SK-MEL-5 (cell line): ENCODE measurements around the gene RAPGEF1. TPM values are rescaled to one million over a fixed set of nuclear protein-coding genes. Genes with fewer than 3 reads are reported as not detected.
A peak's percentile ranks its signal among the peaks of the same experiment; 100 is the strongest.
"Not testable (repeated sequence)": the region's sequence is repeated elsewhere in the genome, so short reads cannot be mapped to it uniquely, and the experiment has no call there.

Source experiments
- DNase-seq: peaks from one replicate; pipeline ENCODE4 v3.0.0-alpha.2; 2016; ENCODE audit warnings: low read depth, low spot score
- in situ Hi-C: cut with HindIII; loops from 2 replicates; pipeline ENCODE4 v1.10.0; 2016; ENCODE audit warnings: low sequenced_read_pairs, high pct_unique_total_duplicates, low pct_unique_long_range_greater_than_20kb
- total RNA-seq: library from RNA; depleted of rRNA; stranded (reverse); fragments of >200 nt; shearing (Covaris generic); gene quantifications from 2 replicates; pipeline ENCODE4 v1.2.3, GENCODE V29; 2014

The RAPGEF1 gene
- total RNA-seq, 1 experiment from 2014 or later = 34.2 TPM

- in situ Hi-C loops = no loop called here
These were observed 67.4 kb downstream of the RAPGEF1 start for GRCh38 chr9:131672451-131672850.

GRCh38 chr9:131671133-131671520 lies 68.7 kb downstream of the RAPGEF1 start:
- in situ Hi-C loops = no loop called here
- no peak for DNase-seq

More at GRCh38 chr9:131672451-131672850, 67.4 kb downstream of the RAPGEF1 start:
- no peak for DNase-seq

GRCh38 chr9:131670247-131671132 lies 69.4 kb downstream of the RAPGEF1 start:
- in situ Hi-C loops = no loop called here
- no peak for DNase-seq

DNA sequence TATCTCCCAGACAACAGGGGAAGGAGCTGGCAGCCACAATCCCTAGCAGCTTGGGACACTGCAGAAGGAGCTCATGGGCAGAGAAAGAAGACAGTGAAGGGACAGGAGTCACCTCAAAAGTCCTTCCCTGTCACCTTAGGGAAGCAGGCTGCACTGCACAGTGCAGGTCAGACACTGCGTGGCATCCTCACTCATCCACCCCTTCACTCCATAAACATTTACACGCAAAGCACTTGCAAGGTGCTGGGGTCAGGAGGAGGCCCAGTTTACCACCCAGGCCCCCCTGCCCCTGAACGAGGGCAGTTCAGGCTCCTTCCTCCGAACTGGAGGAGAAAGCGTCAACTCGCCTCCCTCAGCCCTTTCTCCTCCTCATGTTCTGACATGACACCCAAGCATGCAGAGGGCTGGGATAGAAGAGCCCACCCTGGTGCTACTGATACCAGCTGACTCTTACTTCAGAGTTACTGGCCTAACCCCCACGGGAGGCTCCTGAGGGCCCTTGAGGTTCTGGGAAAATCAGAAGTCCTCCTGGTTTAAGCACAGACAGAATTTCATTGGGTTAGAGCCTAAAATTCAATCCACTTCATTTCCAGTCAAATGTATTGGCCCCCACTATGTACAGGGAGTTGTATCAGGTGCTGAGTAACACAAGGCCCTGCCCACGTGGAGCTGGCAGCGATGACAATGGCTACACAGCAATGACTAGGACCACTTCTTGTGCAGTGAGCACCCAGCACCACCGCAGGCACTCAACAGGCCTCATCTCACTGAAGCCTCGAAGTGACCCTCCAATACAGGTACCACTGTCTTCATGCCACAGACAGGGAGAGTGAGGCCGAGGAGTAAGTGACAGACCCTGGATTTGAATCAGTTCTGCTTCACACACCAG lies 70.4 kb downstream of the RAPGEF1 start:
- in situ Hi-C loops = no loop called here
- no peak for DNase-seq

GRCh38 chr9:131668439-131669268 lies 71.2 kb downstream of the RAPGEF1 start:
- DNase-seq = no peak
- in situ Hi-C loops = no loop called here

- in situ Hi-C loops = no loop called here
- no peak for DNase-seq
These were observed 71.8 kb downstream of the RAPGEF1 start for GRCh38 chr9:131668057-131668438.

GRCh38 chr9:131667576-131667975 lies 72.3 kb downstream of the RAPGEF1 start:
- no peak for DNase-seq
- in situ Hi-C loops = no loop called here

GRCh38 chr9:131666774-131667173 lies 73.1 kb downstream of the RAPGEF1 start:
- in situ Hi-C loops = no loop called here
- DNase-seq = no peak

DNA sequence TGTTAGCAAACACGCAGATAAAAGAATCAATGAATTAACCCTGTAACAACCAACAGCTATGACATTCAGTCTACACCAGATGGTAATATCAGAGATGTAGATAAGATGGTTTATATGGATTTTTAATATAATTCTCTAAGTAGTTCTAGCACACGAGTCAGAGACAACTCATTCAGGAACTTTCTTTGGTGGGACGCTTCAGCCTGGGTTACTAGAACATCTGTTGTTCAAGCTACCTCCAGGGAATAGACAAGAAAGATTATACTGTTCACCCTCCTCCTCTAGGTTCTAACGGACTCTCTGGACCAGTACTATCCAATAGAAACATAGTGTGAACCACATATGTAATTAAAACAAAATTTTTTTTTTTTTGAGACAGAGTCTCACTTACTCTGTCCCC lies 73.8 kb downstream of the RAPGEF1 start:
- in situ Hi-C loops = no loop called here
- no peak for DNase-seq

DNA sequence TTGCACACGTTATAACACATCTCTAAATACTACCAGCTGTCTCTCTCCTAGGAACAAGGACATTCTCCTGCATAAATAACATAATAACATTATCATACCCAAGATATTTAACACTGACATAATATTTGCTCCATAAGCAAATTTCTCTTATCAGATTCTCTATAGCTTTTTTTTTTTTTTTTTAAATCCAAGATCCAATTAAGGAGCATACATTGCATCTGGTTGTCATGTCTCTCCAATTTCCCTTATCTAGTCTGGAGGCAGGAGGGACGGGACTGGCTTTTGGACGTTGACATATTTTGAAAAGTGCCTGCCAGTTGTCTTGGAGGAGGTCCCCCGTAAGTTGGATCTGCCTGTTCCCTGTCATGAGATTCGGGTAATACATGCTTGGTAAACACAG lies 76.6 kb downstream of the RAPGEF1 start:
- DNase-seq = no peak
- in situ Hi-C loops = no loop called here

DNA sequence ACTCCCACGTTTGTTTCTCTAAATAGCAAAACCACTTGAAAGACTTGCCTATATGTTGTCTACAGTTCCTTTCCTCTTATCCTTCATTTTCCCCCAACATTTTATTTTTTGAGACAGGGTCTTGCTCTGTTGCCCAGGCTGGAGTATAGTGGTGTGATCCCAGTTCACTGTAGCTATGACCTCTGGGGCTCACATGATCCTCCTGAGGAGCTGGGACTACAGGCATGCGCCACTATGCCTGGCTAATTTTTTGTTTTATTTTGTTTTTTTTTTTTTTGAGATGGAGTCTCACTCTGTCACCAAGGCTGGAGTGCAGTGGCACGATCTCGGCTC lies 77.6 kb downstream of the RAPGEF1 start:
- DNase-seq, in situ Hi-C loops: not testable (repeated sequence)

DNA sequence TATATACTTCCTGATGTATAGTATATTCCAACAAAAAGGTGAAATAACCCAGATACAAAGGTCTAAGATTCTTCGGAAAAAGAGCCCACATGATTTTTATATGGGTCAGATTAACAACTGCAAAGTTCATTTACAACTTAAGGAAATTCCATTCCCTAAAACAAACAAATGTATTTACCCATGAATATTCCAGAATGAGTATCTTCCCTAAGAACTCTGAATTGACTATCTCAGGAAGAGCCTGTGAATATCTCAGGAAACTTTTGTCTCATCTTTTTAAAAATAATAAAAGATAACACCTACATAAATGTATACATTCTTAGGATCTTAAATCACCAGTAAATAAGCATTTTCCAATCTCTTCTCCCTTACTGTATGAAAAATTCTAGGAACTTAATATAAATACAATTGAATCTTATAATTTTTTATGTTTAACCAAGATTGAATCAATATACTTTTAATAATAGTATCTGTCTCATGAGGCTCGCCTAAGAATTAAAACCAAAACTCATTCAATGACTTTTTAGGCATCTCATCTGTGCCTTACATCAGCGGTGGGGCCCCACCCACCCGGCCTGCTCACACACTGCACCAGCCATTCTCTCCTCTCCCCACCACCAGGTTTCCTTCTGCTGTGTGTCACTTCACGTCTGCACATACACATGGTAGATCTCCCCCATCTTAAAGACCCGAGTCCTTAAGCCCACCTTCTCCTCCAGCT lies 78.1 kb downstream of the RAPGEF1 start:
- in situ Hi-C loops = no loop called here
- DNase-seq = no peak

- DNase-seq = peak; percentile 98
These were observed 79.1 kb downstream of the RAPGEF1 start for GRCh38 chr9:131660466-131661405.

DNA sequence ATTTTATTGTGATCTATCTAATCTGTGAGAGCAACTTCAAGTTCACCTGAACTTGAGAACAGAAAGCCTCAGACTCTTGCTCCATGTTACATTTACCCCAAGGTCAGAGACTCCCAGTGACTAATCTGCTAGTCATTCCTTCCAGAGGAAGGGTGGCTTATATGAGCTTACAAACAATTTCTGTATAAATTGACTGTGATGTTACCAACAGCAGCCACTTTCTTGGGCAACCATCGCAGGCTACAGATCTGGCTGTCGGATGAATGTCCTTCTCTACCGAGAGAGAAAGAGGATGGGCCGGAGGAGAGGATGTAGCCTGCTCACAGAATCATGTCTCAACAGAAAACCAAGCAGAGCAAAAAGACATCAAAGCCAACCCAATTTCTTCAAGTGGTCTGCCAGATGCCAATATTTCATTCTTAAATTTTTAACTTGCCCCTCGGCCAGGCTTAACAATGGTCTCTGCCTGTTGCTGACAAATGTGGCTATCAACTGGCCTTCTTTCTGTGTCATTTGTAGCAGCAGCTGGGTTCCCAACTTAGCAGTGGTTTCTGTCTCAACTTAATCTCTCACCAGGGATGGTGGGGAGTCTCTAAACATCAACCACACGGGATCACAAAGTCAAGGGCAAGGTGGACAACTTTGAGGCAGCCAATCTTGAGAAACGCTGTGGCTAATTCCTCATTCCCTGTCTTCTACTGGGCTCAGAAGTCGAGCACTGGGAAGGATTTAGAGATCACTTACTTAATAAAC lies 81.3 kb downstream of the RAPGEF1 start:
- in situ Hi-C loops = no loop called here
- DNase-seq = no peak

More at GRCh38 chr9:131660466-131661405, 79.1 kb downstream of the RAPGEF1 start:
- in situ Hi-C loops = no loop called here

DNA sequence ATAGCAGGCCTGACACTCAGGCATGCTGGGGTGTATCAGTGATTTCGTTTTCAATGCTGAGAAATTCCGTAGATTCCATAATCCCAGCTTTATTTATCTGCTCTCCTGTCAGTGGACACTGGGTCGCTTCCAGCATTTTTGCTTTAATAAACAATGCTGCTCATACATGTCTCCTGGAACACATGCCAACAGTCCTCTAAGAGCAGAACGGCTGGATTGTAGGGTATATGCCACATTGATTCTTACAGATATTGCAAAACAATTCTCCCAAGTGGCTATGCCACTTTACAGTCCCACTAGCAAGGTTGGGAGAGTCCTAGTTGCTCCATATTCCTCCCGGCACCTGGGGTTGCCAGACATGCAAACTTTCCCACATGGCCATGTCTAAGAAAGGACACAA lies 81.9 kb downstream of the RAPGEF1 start:
- DNase-seq = no peak
- in situ Hi-C loops = no loop called here

DNA sequence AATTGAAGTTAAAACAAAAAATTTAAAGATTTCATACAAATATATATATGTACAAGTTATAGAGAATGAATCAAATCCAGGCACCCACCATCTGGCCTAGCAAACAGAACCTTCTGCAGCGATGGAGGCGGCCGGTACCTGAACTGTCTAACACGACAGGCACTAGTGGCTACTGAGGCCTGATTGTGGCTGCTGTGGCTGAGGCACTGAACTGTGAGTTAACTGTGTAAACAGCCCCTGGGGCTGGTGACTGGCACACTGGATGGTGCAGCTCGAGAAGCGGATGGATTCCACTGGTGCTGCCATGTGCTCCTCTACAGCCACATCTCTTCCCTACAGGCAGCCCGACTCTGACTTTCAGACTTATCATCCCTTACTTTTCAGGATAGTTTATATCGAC lies 82.4 kb downstream of the RAPGEF1 start:
- in situ Hi-C loops = no loop called here
- DNase-seq = no peak
